Ishikawa (cell line): ENCODE results near the gene RPN1.

ENCODE experiments used
- CEBPB ChIP-seq: IDR thresholded peaks from 2 replicates; pipeline ENCODE4 v1.6.1; 2012
- CREB1 ChIP-seq: IDR thresholded peaks from 2 replicates; pipeline ENCODE4 v1.6.1; 2012; ENCODE audit warnings: low read depth
- MAX ChIP-seq: IDR thresholded peaks from 2 replicates; pipeline ENCODE4 v1.6.1; 2012
- REST ChIP-seq: IDR thresholded peaks from 2 replicates; pipeline ENCODE4 v1.6.1; 2012; ENCODE audit warnings: low read depth, mild to moderate bottlenecking
- USF1 ChIP-seq: IDR thresholded peaks from 2 replicates; pipeline ENCODE4 v1.6.1; 2012

- TF ChIP-seq MAX (no peak), CREB1 (no peak), CEBPB (no peak), REST (no peak), USF1 (no peak)
These were observed 30.8 kb upstream of the RPN1 start for GRCh38 chr3:128681369-128681829.
